Epithelial cell of esophagus (primary cell): Measurements from ENCODE around the gene STON2.
A peak's percentile ranks its signal among the peaks of the same experiment; 100 is the strongest.

Experiments used
- DNase-seq: peaks from one replicate; pipeline ENCODE4 v3.0.0; 2010; ENCODE audit warnings: low read depth
- H3K4me3 ChIP-seq: 2 replicates; pipeline ENCODE4 v1.5.1; 2011; ENCODE audit warnings: mild to moderate bottlenecking, low read length, control low read depth
- TF ChIP-seq, protein P1 (sequence below): IDR thresholded peaks from 2 replicates; pipeline ENCODE4 v1.5.1; 2011; ENCODE audit warnings: low read depth, mild to moderate bottlenecking, low read length, control low read depth, inconsistent platforms; ENCODE audit not compliant: insufficient read depth; ENCODE audit errors: missing control alignments

The STON2 gene

DNA sequence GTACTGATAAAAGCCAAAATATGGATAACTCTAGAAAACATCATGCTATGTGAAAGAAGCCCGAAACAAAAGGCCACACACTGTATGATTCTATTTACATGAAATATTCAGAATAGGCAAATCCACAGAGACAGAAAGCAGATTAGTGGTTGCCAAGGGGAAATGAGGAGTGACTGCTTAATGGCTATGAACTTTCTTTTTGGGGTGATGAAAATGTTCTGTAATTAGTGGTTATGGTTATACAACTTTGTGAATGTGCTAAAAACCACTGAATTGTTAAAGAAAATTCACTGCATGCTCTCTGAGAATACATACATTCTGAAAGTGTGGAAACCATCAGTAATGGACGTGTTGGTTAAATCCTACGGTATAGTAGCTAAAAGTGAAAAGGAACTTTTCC, 39.9 kb upstream of the STON2 start:
- DNase-seq: no peak
- H3K4me3 ChIP-seq: no peak overlapping the region
- TF ChIP-seq, protein P1, sequence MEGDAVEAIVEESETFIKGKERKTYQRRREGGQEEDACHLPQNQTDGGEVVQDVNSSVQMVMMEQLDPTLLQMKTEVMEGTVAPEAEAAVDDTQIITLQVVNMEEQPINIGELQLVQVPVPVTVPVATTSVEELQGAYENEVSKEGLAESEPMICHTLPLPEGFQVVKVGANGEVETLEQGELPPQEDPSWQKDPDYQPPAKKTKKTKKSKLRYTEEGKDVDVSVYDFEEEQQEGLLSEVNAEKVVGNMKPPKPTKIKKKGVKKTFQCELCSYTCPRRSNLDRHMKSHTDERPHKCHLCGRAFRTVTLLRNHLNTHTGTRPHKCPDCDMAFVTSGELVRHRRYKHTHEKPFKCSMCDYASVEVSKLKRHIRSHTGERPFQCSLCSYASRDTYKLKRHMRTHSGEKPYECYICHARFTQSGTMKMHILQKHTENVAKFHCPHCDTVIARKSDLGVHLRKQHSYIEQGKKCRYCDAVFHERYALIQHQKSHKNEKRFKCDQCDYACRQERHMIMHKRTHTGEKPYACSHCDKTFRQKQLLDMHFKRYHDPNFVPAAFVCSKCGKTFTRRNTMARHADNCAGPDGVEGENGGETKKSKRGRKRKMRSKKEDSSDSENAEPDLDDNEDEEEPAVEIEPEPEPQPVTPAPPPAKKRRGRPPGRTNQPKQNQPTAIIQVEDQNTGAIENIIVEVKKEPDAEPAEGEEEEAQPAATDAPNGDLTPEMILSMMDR: no peak

DNA sequence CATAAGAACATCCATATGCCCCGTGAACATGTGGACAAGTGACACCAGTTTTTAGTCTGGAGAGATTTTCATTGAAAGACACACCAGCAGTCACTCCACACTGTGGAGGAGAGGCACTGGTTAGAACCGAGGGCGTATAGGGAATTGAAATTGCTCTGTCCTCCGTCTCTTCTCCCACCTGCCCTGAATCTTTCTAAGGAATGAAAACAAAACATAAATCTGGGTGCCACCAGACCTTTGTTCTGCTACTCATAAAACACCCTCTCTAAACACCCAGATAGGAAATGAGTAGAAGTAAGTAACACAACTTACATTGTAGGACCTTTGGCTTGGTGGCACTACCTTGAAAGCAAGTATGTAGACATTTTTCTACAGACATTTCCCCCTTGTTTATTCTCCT, 37.1 kb upstream of the STON2 start:
- no peak for DNase-seq
- TF ChIP-seq, protein P1: no peak
- H3K4me3 ChIP-seq: no peak overlapping the region

DNA sequence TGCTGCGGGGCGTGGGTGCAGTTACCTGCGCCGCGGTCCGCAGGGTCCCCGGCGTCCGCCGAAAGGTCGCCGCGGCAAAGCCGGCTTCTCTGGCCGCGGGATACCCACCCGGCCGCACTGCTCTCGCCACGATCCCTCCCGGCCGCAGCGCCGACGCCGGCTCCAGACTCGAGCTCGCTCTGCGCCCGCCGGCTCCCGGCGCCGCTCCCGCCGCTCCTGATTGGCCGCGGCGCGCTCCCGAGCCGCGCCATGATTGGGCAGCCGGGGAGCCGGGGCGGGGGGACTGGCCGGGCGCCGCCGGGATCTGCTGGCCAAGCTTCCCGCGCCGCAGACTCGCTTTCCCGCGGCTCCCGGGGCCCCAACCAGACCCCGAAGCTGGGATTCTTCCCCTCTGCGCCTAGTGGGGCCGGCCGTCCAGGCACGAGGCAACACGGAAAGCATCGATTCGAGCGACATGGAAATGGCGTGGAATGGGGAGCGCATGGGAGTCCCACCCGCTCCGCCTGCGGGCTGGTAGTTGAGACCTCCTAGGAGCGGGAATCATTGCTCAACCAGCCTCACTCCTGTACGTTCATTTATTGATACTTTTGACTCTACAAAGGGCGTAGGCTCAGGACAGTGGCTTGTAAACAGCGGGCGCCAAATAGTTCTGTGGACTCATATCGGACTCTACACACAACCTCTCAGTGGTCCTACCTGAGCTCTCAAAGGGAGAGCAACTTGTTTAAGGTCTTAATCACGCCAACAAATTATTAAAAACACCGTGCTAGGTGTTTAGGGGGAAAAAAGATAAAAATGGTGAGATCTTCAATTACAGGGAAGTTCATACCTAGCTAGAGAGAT, 36.4 kb upstream of the STON2 start:
- TF ChIP-seq, protein P1: no peak
- peak; percentile 88 for DNase-seq
- H3K4me3 ChIP-seq: peak overlapping the region; percentile 71

DNA sequence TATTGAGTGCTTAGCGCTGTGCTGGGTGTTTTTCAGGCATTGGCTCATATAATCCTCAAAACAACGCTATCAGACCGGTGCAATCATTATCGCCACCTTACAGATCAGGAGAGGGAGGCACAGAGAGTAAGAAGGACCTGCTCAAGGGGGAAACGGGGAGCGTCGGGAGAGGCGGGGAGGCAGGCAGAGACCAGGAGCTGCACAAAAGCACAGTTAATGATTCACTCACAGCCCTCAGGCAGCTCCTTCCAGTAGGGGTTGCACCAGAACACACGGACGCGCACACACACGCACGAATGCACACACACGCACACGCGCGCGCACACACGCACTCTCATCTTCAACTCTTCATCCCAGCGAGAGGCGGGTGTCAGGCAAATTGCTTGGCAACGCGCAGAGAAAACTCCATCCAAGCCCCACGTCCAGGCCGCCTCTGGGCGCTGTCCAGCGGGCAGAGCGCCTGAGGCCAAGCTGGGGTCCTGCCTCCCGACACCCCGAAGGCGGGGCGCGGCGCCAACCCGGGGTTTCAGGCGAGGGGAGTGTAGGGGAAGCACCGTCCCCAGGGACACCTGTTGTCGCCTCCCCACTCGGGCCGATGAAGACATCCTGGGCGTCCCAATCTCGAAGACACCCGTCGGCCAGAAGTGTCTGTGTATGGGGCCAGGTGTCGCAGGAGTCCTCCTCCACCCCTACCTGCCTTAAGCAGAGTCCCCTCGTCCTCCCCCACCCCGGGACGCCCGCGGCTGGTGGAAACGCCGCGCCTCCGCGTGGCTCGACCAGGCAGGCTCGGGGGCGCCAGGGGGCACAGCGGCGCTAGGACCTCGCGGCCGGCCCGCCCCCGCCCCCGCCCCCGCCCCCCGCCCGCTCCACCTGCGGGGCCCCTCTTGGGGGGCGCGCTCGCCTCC, 35.5 kb upstream of the STON2 start:
- peak; percentile 83 for DNase-seq
- H3K4me3 ChIP-seq: peak overlapping the region; percentile 71
- TF ChIP-seq, protein P1: no peak

DNA sequence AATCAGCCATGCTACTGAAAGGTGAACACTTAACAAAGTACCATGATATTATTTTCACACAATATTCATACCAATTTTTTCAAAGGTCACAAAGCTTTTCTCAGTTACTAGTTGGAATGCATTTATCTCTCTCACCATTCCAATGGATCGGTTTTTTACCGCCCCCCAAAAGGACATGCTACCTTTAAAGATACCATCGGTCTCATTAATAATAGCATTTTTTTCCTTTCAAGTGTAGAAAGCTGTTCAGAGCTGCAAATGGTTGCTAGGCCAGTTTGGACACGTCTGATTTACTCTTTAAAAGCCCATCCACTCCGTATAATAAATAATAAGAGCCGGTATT, 34.9 kb upstream of the STON2 start:
- DNase-seq: no peak
- peak overlapping the region; percentile 71 for H3K4me3 ChIP-seq
- TF ChIP-seq, protein P1: no peak

DNA sequence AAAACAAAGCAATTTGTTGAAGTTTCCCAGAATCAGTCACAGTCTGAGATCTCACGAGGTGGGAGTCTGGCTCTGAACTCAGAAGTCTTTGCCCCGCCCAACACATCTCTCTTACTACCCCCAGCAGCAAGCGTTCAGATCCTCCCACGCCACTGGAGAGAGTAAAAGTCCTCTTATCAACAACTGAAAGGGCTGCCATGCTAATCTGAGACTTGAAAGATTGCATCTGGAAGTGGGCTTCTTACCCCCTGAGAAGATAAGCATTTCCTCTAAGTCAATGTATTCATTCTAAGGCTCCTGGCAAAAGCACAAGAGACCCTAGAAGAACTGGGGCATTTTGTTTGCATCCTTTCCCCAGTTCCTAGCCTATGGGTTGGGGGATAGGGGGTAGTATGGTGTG, 34.1 kb upstream of the STON2 start:
- DNase-seq: no peak
- TF ChIP-seq, protein P1: no peak
- no peak overlapping the region for H3K4me3 ChIP-seq
